HG03159 (cell line): ENCODE results near the gene PLXNA4.

Source experiments
- ATAC-seq: cut with Tn5 transposase; IDR thresholded peaks from one replicate; pipeline ENCODE4 v1.9.1; 2021; ENCODE audit warnings: mild to moderate bottlenecking, moderate library complexity; ENCODE audit not compliant: unreplicated experiment

Gene PLXNA4

GRCh38 chr7:132249256-132249971, 326.9 kb downstream of the PLXNA4 start:
- no peak for ATAC-seq

GRCh38 chr7:132248841-132249240, 327.4 kb downstream of the PLXNA4 start:
- ATAC-seq = no peak

- ATAC-seq = no peak
Measured at GRCh38 chr7:132247995-132248618, 328.2 kb downstream of the PLXNA4 start.

- ATAC-seq = no peak
Measured at GRCh38 chr7:132246591-132246990, 329.7 kb downstream of the PLXNA4 start.

GRCh38 chr7:132245539-132245938, 330.7 kb downstream of the PLXNA4 start:
- ATAC-seq = no peak

GRCh38 chr7:132244903-132245480, 331.3 kb downstream of the PLXNA4 start:
- no peak for ATAC-seq

- no peak for ATAC-seq
Measured at GRCh38 chr7:132243463-132243862, 332.8 kb downstream of the PLXNA4 start.

GRCh38 chr7:132243051-132243450, 333.2 kb downstream of the PLXNA4 start:
- no peak for ATAC-seq

GRCh38 chr7:132242192-132242812, 334.0 kb downstream of the PLXNA4 start:
- ATAC-seq = no peak

GRCh38 chr7:132240821-132241422, 335.3 kb downstream of the PLXNA4 start:
- no peak for ATAC-seq

- ATAC-seq = no peak
Measured at GRCh38 chr7:132240262-132240661, 336.0 kb downstream of the PLXNA4 start.

GRCh38 chr7:132239422-132239994, 336.8 kb downstream of the PLXNA4 start:
- no peak for ATAC-seq

- ATAC-seq = no peak
Measured at GRCh38 chr7:132234711-132235110, 341.6 kb downstream of the PLXNA4 start.

GRCh38 chr7:132232406-132232805, 343.9 kb downstream of the PLXNA4 start:
- no peak for ATAC-seq

- ATAC-seq = no peak
Measured at GRCh38 chr7:132230462-132230861, 345.8 kb downstream of the PLXNA4 start.

- ATAC-seq = no peak
Measured at GRCh38 chr7:132228240-132228639, 348.0 kb downstream of the PLXNA4 start.

- no peak for ATAC-seq
Measured at GRCh38 chr7:132226957-132227290, 349.3 kb downstream of the PLXNA4 start.

GRCh38 chr7:132226046-132226956, 350.0 kb downstream of the PLXNA4 start:
- ATAC-seq = no peak

- ATAC-seq = no peak
Measured at GRCh38 chr7:132225216-132226030, 350.8 kb downstream of the PLXNA4 start.
